Fibroblast of lung (primary cell): ENCODE data around the gene SPRED2.

ENCODE experiments used
- EZH2 ChIP-seq: IDR thresholded peaks from 2 replicates; pipeline ENCODE4 v1.5.1; 2012; ENCODE audit warnings: low read length, control low read depth, mild to moderate bottlenecking; ENCODE audit errors: missing control alignments
- TF ChIP-seq, protein P1 (sequence below), 2 donors: IDR thresholded peaks in 1 of 2; conservative IDR thresholded peaks in 1 of 2; 1 replicate in 1 of 2; 2 replicates in 1 of 2; pipeline ENCODE4 v1.5.1; 2011 to 2012; ENCODE audit warnings: low read length in 2 of 2, control low read depth in 1 of 2, inconsistent platforms in 1 of 2, low read depth in 1 of 2, mild to moderate bottlenecking in 1 of 2

DNA sequence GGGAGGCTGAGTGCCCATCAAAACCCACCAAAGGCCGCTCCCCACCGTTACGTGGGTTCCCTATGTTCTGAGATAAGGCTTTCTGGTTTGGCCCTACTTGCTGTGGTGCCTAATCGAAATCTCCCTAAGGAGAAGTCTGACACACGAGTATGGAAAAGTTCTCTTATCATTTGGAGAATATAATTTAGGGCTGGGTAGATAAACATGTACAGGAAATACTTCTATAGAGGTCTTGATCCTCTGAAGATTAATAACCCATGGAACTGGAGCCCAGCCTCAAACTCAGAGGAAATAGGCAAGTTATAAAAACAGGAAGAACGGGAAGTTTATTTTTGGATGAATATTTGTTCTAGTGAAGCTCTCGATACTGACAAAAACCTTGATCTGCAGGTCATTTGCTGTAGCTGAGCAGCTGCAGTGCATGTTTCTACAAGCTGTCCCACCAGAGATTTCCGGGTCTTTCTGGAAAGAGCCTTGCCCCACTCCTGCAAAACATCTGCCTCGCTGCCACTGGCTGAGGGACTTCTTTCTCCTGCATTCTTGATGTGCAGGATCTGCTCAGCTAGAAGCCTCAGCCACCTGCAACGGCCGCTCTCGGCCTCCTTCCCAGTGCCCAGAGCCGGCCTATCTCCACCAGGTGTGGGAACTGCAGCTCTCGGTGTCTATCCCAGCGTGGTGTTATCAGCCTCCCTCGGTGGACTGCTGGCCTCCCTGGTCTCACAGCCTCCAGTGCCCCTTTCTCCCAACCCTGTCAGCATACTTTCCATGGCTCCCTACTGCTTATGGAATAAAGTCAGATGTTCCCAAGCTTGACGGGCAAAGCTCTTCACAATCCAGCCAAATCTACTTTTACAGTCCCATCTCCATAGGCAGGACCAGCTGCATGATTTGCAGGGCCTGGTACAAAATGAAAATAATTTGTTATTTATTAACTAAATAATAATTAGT is 48.6 kb downstream of the SPRED2 start:
- TF ChIP-seq, protein P1, sequence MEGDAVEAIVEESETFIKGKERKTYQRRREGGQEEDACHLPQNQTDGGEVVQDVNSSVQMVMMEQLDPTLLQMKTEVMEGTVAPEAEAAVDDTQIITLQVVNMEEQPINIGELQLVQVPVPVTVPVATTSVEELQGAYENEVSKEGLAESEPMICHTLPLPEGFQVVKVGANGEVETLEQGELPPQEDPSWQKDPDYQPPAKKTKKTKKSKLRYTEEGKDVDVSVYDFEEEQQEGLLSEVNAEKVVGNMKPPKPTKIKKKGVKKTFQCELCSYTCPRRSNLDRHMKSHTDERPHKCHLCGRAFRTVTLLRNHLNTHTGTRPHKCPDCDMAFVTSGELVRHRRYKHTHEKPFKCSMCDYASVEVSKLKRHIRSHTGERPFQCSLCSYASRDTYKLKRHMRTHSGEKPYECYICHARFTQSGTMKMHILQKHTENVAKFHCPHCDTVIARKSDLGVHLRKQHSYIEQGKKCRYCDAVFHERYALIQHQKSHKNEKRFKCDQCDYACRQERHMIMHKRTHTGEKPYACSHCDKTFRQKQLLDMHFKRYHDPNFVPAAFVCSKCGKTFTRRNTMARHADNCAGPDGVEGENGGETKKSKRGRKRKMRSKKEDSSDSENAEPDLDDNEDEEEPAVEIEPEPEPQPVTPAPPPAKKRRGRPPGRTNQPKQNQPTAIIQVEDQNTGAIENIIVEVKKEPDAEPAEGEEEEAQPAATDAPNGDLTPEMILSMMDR (conservative IDR thresholded peaks at IDR 0.05 in 1 of 2, IDR thresholded peaks at IDR 0.05 in 1 of 2; ENCODE audit: low read depth in 1 of 2, low read length in 2 of 2) = no peak
- no peak for TF ChIP-seq EZH2
